Neural progenitor cell (in vitro differentiated cells): ENCODE data around the gene SNTG2. TPM values are rescaled to one million over a fixed set of nuclear protein-coding genes. Genes with fewer than 3 reads are reported as not detected.

Experiments
- DNase-seq: peaks from one replicate; pipeline ENCODE4 v3.0.0-alpha.2; 2016; ENCODE audit warnings: low spot score
- H2AFZ ChIP-seq: fragments of 200-600 bp; sonication (generic); replicated peaks from 2 replicates; pipeline ENCODE4 v1.6.1; 2016; ENCODE audit warnings: antibody characterized with exemption
- H3F3A ChIP-seq: fragments of 200-600 bp; sonication (generic); 2 replicates; pipeline ENCODE4 v1.6.1; 2016; ENCODE audit warnings: antibody characterized with exemption, low read depth
- H3K27ac ChIP-seq: fragments of 200-600 bp; sonication (generic); 2 replicates; pipeline ENCODE4 v1.5.1; 2016; ENCODE audit warnings: mild to moderate bottlenecking
- H3K27me3 ChIP-seq: fragments of 200-600 bp; sonication (generic); 2 replicates; pipeline ENCODE4 v1.6.1; 2016; ENCODE audit warnings: mild to moderate bottlenecking, moderate library complexity
- H3K36me3 ChIP-seq: fragments of 200-600 bp; sonication (generic); 2 replicates; pipeline ENCODE4 v1.5.1; 2016
- H3K4me1 ChIP-seq: fragments of 200-600 bp; sonication (generic); 2 replicates; pipeline ENCODE4 v1.6.1; 2016; ENCODE audit warnings: mixed run types
- H3K4me2 ChIP-seq: fragments of 200-600 bp; sonication (generic); 2 replicates; pipeline ENCODE4 v1.6.1; 2016
- H3K4me3 ChIP-seq: fragments of 200-600 bp; sonication (generic); 2 replicates; pipeline ENCODE4 v1.5.1; 2016
- H3K79me2 ChIP-seq: fragments of 200-600 bp; sonication (generic); 2 replicates; pipeline ENCODE4 v1.6.1; 2016; ENCODE audit warnings: low read depth
- H3K9ac ChIP-seq: fragments of 200-600 bp; sonication (generic); 2 replicates; pipeline ENCODE4 v1.6.1; 2016
- H3K9me3 ChIP-seq: fragments of 200-600 bp; sonication (generic); 2 replicates; pipeline ENCODE4 v1.5.1; 2016; ENCODE audit warnings: low read depth
- H4K20me1 ChIP-seq: fragments of 200-600 bp; sonication (generic); 2 replicates; pipeline ENCODE4 v1.6.1; 2016; ENCODE audit warnings: low read depth
- H3K27ac Mint-ChIP-seq: 3 replicates; pipeline ENCODE4 v1.8.0; 2021; ENCODE audit warnings: mixed read lengths
- H3K27me3 Mint-ChIP-seq: 2 replicates; pipeline ENCODE4 v1.8.0; 2022; ENCODE audit warnings: low read depth, mild to moderate bottlenecking, inconsistent platforms, moderate library complexity, mixed read lengths; ENCODE audit not compliant: insufficient read depth
- H3K36me3 Mint-ChIP-seq: 3 replicates; pipeline ENCODE4 v1.8.0; 2021; ENCODE audit warnings: mixed read lengths
- H3K4me1 Mint-ChIP-seq: 3 replicates; pipeline ENCODE4 v1.8.0; 2021; ENCODE audit warnings: mixed read lengths
- H3K4me3 Mint-ChIP-seq: 3 replicates; pipeline ENCODE4 v1.8.0; 2021; ENCODE audit warnings: mild to moderate bottlenecking, moderate library complexity, mixed read lengths
- H3K9me3 Mint-ChIP-seq: 3 replicates; pipeline ENCODE4 v1.8.0; 2020; ENCODE audit warnings: mixed read lengths
- EZH2 ChIP-seq: fragments of 200-600 bp; sonication (generic); IDR thresholded peaks from 2 replicates; pipeline ENCODE4 v1.6.1; 2017; ENCODE audit warnings: antibody characterized with exemption, mild to moderate bottlenecking, moderate library complexity
- EZH2phosphoT487 ChIP-seq: fragments of 200-600 bp; sonication (generic); IDR thresholded peaks from 2 replicates; pipeline ENCODE4 v1.6.1; 2017; ENCODE audit warnings: antibody characterized with exemption
- total RNA-seq: library from RNA; depleted of rRNA; stranded (reverse); fragments of >200 nt; gene quantifications from 2 replicates; pipeline ENCODE4 v1.2.3, GENCODE V29; 2015; ENCODE audit warnings: low replicate concordance
- TF ChIP-seq, protein P1 (sequence below): fragments of 200-600 bp; sonication (generic); IDR thresholded peaks from 2 replicates; pipeline ENCODE4 v1.5.1; 2017; ENCODE audit warnings: antibody characterized with exemption, mild to moderate bottlenecking

SNTG2 gene
- total RNA-seq, 1 donor from 2014 or later = 1.1 TPM

DNA sequence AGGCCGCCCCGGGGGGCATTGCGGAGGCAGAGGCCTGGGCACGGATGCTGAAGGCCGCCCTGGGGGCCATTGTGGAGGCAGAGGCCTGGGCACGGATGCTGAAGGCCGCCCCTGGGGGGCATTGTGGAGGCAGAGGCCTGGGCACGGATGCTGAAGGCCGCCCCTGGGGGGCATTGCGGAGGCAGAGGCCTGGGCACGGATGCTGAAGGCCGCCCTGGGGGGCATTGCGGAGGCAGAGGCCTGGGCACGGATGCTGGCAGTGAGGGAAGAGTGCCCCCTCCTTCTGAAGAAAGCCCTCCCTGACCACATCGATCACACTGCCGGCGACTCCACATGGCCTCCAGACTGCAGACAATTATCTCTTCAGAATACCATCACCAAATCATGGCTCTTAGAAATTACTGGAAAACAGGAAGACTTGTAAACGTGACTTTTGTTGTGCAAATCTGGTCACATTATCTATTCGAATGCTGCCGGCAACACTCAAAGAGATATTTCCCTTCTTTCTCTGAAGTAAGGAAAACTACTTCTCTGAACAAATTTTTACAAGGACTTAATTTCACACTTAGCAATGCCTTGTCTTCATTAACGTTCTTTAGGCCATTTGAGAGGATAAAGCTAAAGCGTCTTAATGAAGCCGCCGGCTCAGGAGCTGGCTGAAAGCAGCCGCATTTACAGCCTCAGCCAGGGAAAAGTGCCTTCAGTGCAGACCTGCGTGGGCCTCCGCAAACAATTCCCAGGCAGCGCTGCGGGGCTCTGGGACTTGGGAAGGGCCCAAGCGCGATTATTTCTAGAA lies 18.1 kb upstream of the SNTG2 start:
- Histone ChIP-seq H3F3A (peaks cover 9% of the 10 kb centered on the region), H3K4me3 (no peak overlapping the region), H3K79me2 (no peaks in the 10 kb centered on the region), H3K9ac (no peak overlapping the region), H3K27ac (no peak overlapping the region), H3K36me3 (no peaks in the 10 kb centered on the region), H3K9me3 (no peaks in the 10 kb centered on the region), H3K4me1 (peaks cover 10% of the 10 kb centered on the region), H3K27me3 (no peaks in the 10 kb centered on the region), H3K4me2 (peak overlapping the region; percentile 47), H4K20me1 (no peaks in the 10 kb centered on the region), H2AFZ (peak overlapping the region; percentile 13)
- Mint-ChIP-seq H3K36me3 (peaks cover 2% of the 10 kb centered on the region), H3K4me3 (no peak overlapping the region), H3K27ac (peak overlapping the region; percentile 88), H3K4me1 (peaks cover 16% of the 10 kb centered on the region), H3K9me3 (peaks cover 4% of the 10 kb centered on the region), H3K27me3 (peaks cover 4% of the 10 kb centered on the region)
- TF ChIP-seq EZH2phosphoT487 (no peak), EZH2 (no peak)
- TF ChIP-seq, protein P1, sequence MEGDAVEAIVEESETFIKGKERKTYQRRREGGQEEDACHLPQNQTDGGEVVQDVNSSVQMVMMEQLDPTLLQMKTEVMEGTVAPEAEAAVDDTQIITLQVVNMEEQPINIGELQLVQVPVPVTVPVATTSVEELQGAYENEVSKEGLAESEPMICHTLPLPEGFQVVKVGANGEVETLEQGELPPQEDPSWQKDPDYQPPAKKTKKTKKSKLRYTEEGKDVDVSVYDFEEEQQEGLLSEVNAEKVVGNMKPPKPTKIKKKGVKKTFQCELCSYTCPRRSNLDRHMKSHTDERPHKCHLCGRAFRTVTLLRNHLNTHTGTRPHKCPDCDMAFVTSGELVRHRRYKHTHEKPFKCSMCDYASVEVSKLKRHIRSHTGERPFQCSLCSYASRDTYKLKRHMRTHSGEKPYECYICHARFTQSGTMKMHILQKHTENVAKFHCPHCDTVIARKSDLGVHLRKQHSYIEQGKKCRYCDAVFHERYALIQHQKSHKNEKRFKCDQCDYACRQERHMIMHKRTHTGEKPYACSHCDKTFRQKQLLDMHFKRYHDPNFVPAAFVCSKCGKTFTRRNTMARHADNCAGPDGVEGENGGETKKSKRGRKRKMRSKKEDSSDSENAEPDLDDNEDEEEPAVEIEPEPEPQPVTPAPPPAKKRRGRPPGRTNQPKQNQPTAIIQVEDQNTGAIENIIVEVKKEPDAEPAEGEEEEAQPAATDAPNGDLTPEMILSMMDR = no peak
- peak; percentile 65 for DNase-seq

DNA sequence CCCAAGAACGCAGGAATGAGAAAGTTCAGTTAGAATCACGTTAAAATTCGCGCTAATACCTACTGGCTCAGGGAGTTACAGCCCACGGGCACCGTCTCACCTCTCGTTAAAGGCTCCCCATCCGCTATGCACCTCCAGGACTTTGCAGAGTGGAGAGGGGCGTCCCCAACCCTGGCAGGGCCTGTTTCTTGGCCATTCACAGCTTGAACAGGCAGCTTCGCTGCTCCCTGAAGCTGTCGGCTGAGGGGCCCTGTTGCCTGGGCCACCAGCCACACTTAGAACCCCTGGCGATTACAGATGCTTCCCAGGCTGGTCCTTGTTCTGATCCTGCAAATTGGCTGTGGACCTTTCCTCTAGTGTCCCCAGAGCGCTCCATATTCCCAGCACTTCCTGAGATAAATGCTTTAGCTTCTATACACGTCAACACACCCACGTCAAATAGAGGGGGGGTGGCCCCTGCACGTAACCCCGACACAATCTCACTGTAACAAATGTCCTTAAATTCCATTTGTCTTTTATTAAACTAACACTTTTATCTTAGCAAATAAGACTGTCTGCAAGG lies 16.8 kb upstream of the SNTG2 start:
- H3K79me2 ChIP-seq = no peaks in the 10 kb centered on the region

DNA sequence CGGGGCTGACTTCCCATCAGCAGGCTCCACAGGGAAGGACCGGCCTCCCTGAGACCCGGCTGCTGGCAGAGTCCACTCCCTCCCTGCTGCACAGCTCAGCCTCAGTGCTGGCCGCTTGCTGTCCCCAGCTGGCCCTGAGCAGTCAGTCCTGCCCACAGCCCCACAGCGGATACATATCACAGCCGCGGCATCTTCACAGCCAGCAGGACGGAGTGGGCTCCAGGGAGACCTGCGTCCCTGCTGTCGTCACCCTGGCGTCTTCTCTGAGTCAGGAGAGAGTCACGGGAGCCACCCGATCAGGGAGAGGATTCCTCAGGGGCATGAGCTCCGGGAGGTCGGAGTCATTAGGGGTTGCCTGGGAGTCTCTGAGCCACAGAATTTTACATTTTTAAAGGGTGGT lies 13.1 kb upstream of the SNTG2 start:
- no peak overlapping the region for H3K4me2 ChIP-seq
- H3K4me3 ChIP-seq = no peak overlapping the region
- H3K9me3 Mint-ChIP-seq = peaks cover 4% of the 10 kb centered on the region
- no peak overlapping the region for H3K4me3 Mint-ChIP-seq
- H3K27ac Mint-ChIP-seq = no peak overlapping the region
- no peaks in the 10 kb centered on the region for H3K36me3 ChIP-seq
- peaks cover 15% of the 10 kb centered on the region for H3K4me1 Mint-ChIP-seq
- H2AFZ ChIP-seq = no peak overlapping the region
- H3K4me1 ChIP-seq = peaks cover 8% of the 10 kb centered on the region
- H4K20me1 ChIP-seq = no peaks in the 10 kb centered on the region
- no peaks in the 10 kb centered on the region for H3K36me3 Mint-ChIP-seq
- DNase-seq = no peak
- no peaks in the 10 kb centered on the region for H3K9me3 ChIP-seq
- H3F3A ChIP-seq = peaks cover 7% of the 10 kb centered on the region
- H3K27me3 ChIP-seq = no peaks in the 10 kb centered on the region
- H3K27me3 Mint-ChIP-seq = peaks cover 6% of the 10 kb centered on the region
- TF ChIP-seq EZH2 (no peak), EZH2phosphoT487 (no peak)
- TF ChIP-seq, protein P1 = no peak
- H3K9ac ChIP-seq = no peak overlapping the region
- no peak overlapping the region for H3K27ac ChIP-seq
- no peaks in the 10 kb centered on the region for H3K79me2 ChIP-seq

More for the DNA sequence above, 16.8 kb upstream of the SNTG2 start:
- H3K27ac ChIP-seq = no peak overlapping the region
- H3K4me1 ChIP-seq = peaks cover 10% of the 10 kb centered on the region
- Mint-ChIP-seq H3K27ac (no peak overlapping the region), H3K4me3 (no peak overlapping the region), H3K36me3 (no peaks in the 10 kb centered on the region), H3K9me3 (peaks cover 4% of the 10 kb centered on the region), H3K4me1 (peaks cover 16% of the 10 kb centered on the region), H3K27me3 (peaks cover 4% of the 10 kb centered on the region)
- no peaks in the 10 kb centered on the region for H3K9me3 ChIP-seq
- no peak overlapping the region for H2AFZ ChIP-seq
- TF ChIP-seq, protein P1 = no peak
- TF ChIP-seq EZH2 (no peak), EZH2phosphoT487 (no peak)
- H3K36me3 ChIP-seq = no peaks in the 10 kb centered on the region
- no peak overlapping the region for H3K9ac ChIP-seq
- H3K4me3 ChIP-seq = no peak overlapping the region
- no peak overlapping the region for H3K4me2 ChIP-seq
- no peaks in the 10 kb centered on the region for H3K27me3 ChIP-seq
- DNase-seq = no peak
- H3F3A ChIP-seq = peaks cover 9% of the 10 kb centered on the region
- H4K20me1 ChIP-seq = no peaks in the 10 kb centered on the region
